HepG2 (cell line): Measurements from ENCODE around the gene P4HA1. TPM values are rescaled to one million over a fixed set of nuclear protein-coding genes. Genes with fewer than 3 reads are reported as not detected.
A peak's percentile ranks its signal among the peaks of the same experiment; 100 is the strongest.

Experiments used
- ATAC-seq: fragments of 200-7000 bp; cut with Tn5 transposase; 3 replicates; pipeline ENCODE4 v1.9.1; 2020; ENCODE audit warnings: mild to moderate bottlenecking, moderate library complexity
- BruUV-seq: library from RNA; stranded (reverse); fragments of 400-500 nt; replicated peaks from 2 replicates; lab custom pipeline; 2021; lab: Mats Ljungman, UMichigan
- CTCF ChIA-PET: fragments of 300-600 bp; formaldehyde crosslinking; extraction: SDS; loops from one replicate; lab custom pipeline; 2021; ENCODE audit warnings: low total read pairs, inconsistent platforms, low intra/inter-chr PET ratio; lab: Yijun Ruan, JAX
- POLR2A ChIA-PET: fragments of 350-600 bp; sonication (Branson Sonifier 250); formaldehyde crosslinking; loops from one replicate; lab custom pipeline; 2020; ENCODE audit warnings: antibody characterized with exemption, inconsistent platforms; lab: Yijun Ruan, JAX
- DNase-seq: peaks from one replicate; pipeline ENCODE4 v3.0.0-alpha.2; 2015; ENCODE audit warnings: low spot score
- FAIRE-seq: peaks from 3 replicates; lab custom pipeline; 2011; peaks lifted over from hg19 to GRCh38; lab: Jason Lieb, UNC
- H2AFZ ChIP-seq: one replicate; pipeline ENCODE4 v1.6.1; 2011; ENCODE audit warnings: low read length, inconsistent platforms
- H3K27ac ChIP-seq: fragments of 300-600 bp; 3 replicates; pipeline ENCODE4 v1.8.0; 2011; ENCODE audit warnings: mixed run types, mild to moderate bottlenecking, mixed read lengths, low read length, inconsistent platforms; ENCODE audit not compliant: insufficient read depth; ENCODE audit errors: extremely low read length
- H3K27me3 ChIP-seq, 2 experiments: fragments of 200-600 bp in 1 of 2; 2 replicates in 1 of 2; 3 replicates in 1 of 2; pipeline versions ENCODE4 v1.6.0 to v1.8.0; 2011; ENCODE audit warnings: low read length in 2 of 2, mild to moderate bottlenecking in 2 of 2, moderate library complexity in 2 of 2, inconsistent platforms in 1 of 2; ENCODE audit not compliant: insufficient read depth in 2 of 2, control insufficient read depth in 1 of 2
- H3K36me3 ChIP-seq, 2 experiments: fragments of 200-600 bp in 1 of 2; replicated peaks in 1 of 2; 2 replicates in 1 of 2; 3 replicates in 1 of 2; pipeline versions ENCODE4 v1.5.1 to v1.8.0; 2011; ENCODE audit warnings: low read length in 2 of 2, inconsistent platforms in 1 of 2; ENCODE audit not compliant: insufficient read depth in 2 of 2, control insufficient read depth in 1 of 2
- H3K4me1 ChIP-seq: 2 replicates; pipeline ENCODE4 v1.5.1; 2012; ENCODE audit warnings: low read length, inconsistent platforms; ENCODE audit not compliant: insufficient read depth
- H3K4me2 ChIP-seq: 2 replicates; pipeline ENCODE4 v1.6.0; 2011; ENCODE audit warnings: low read depth, low read length, inconsistent platforms
- H3K4me3 ChIP-seq, 3 experiments: fragments of 200-600 bp in 1 of 3; sonication (generic), shearing (Covaris generic) in 1 of 3; replicated peaks in 1 of 3; 2 replicates each; pipeline ENCODE4 v1.5.1; 2011 to 2016; ENCODE audit warnings: low read length in 3 of 3, inconsistent platforms in 2 of 3, low read depth in 2 of 3, mild to moderate bottlenecking in 2 of 3, control low read depth in 1 of 3, mixed read lengths in 1 of 3; ENCODE audit not compliant: insufficient read depth in 1 of 3
- H3K79me2 ChIP-seq: one replicate; pipeline ENCODE4 v1.6.1; 2011; ENCODE audit warnings: low read length, inconsistent platforms; ENCODE audit not compliant: insufficient read depth
- H3K9ac ChIP-seq: 2 replicates; pipeline ENCODE4 v1.6.0; 2011; ENCODE audit warnings: mild to moderate bottlenecking, low read depth, low read length, inconsistent platforms; ENCODE audit not compliant: insufficient read depth
- H3K9me3 ChIP-seq: 2 replicates; pipeline ENCODE4 v1.5.1; 2012; ENCODE audit warnings: mild to moderate bottlenecking, low read length
- H4K20me1 ChIP-seq: 2 replicates; pipeline ENCODE4 v1.6.0; 2011; ENCODE audit warnings: inconsistent platforms, mild to moderate bottlenecking, low read length, moderate library complexity; ENCODE audit not compliant: insufficient read depth
- AGO2 ChIP-seq: fragments of 200-400 bp; formaldehyde crosslinking; optimal IDR thresholded peaks from 2 replicates; pipeline ENCODE3; 2017; ENCODE audit warnings: mild to moderate bottlenecking, low read depth, low read length, moderate library complexity
- ATAD3A ChIP-seq: sonication (generic); formaldehyde crosslinking; IDR thresholded peaks from 2 replicates; pipeline ENCODE4 v1.4.0; 2020; ENCODE audit warnings: missing genetic modification reagents
- ATF6 ChIP-seq: sonication (generic); formaldehyde crosslinking; conservative IDR thresholded peaks from 2 replicates; pipeline ENCODE4 v1.4.0; 2020; ENCODE audit warnings: missing genetic modification reagents
- CBX5 ChIP-seq: sonication (generic); formaldehyde crosslinking; IDR thresholded peaks from 2 replicates; pipeline ENCODE4 v1.4.0; 2020; ENCODE audit warnings: missing genetic modification reagents, borderline replicate concordance
- DNMT1 ChIP-seq: sonication (generic); formaldehyde crosslinking; IDR thresholded peaks from 2 replicates; pipeline ENCODE4 v1.5.1; 2020; ENCODE audit warnings: mild to moderate bottlenecking, missing genetic modification reagents
- JUNB ChIP-seq: sonication (generic); formaldehyde crosslinking; IDR thresholded peaks from 2 replicates; pipeline ENCODE4 v1.8.0; 2022; ENCODE audit warnings: missing genetic modification reagents, mild to moderate bottlenecking, borderline replicate concordance
- PAF1 ChIP-seq: IDR thresholded peaks from 2 replicates; pipeline ENCODE4 v1.6.1; 2016; ENCODE audit warnings: missing genetic modification reagents, missing compliant biosample characterization
- POLR2G ChIP-seq: fragments of 200-400 bp; formaldehyde crosslinking; IDR thresholded peaks from 2 replicates; pipeline ENCODE4 v1.6.1; 2018; ENCODE audit warnings: mild to moderate bottlenecking, low read depth, low read length, moderate library complexity
- RELA ChIP-seq: sonication (generic); formaldehyde crosslinking; IDR thresholded peaks from 2 replicates; pipeline ENCODE4 v1.4.0; 2020; ENCODE audit warnings: missing genetic modification reagents
- SIN3B ChIP-seq: fragments of 150-350 bp; IDR thresholded peaks from 2 replicates; pipeline ENCODE4 v1.6.1; 2014; ENCODE audit warnings: low read length
- TSC22D2 ChIP-seq: sonication (generic); formaldehyde crosslinking; IDR thresholded peaks from 2 replicates; pipeline ENCODE4 v1.5.1; 2020; ENCODE audit warnings: missing genetic modification reagents, mild to moderate bottlenecking, borderline replicate concordance
- ZNF337 ChIP-seq: sonication (generic); formaldehyde crosslinking; IDR thresholded peaks from 2 replicates; pipeline ENCODE4 v1.5.1; 2020; ENCODE audit warnings: missing genetic modification reagents, low read depth, mild to moderate bottlenecking, borderline replicate concordance
- ZNF773 ChIP-seq: sonication (generic); formaldehyde crosslinking; IDR thresholded peaks from 2 replicates; pipeline ENCODE4 v1.4.0; 2020; ENCODE audit warnings: missing genetic modification reagents, borderline replicate concordance
- ZNF800 ChIP-seq: sonication (generic); formaldehyde crosslinking; IDR thresholded peaks from 2 replicates; pipeline ENCODE4 v1.4.0; 2020; ENCODE audit warnings: missing genetic modification reagents
- WGBS: methylation state at CpG from one replicate; pipeline ENCODE4 v1.1.6; 2017; ENCODE audit warnings: low lambda C conversion rate; 5-methylcytosine and 5-hydroxymethylcytosine counted together
- in situ Hi-C: cut with HindIII; loops from 2 replicates; pipeline ENCODE4 v1.10.0; 2017; ENCODE audit warnings: low pct_unique_long_range_greater_than_20kb; ENCODE audit not compliant: extremely low pct_ligation_motif_present
- intact Hi-C: fragments of 100-400 bp; cut with micrococcal nuclease; formaldehyde crosslinking; loops from one replicate; pipeline ENCODE4 v1.10.0; 2022; ENCODE audit not compliant: unreplicated experiment
- polyA plus RNA-seq, 8 experiments: library from polyadenylated mRNA; depleted of rRNA in 3 of 8; stranded (reverse) in 7 of 8; unstranded in 1 of 8; fragments of >200 nt; fragmentation: Illumina TruSeq in 4 of 8; extraction: Trizol in 4 of 8; gene quantifications; 2 replicates each; pipeline versions ENCODE4 v1.2.1 to v1.2.3, GENCODE V29; 2011 to 2016; ENCODE audit warnings: low read depth in 4 of 8, missing spikeins in 1 of 8, mixed read lengths in 1 of 8; ENCODE audit not compliant: insufficient read depth in 1 of 8
- total RNA-seq, 5 experiments: library from RNA; depleted of rRNA; stranded (reverse); fragments of >200 nt; fragmentation: Illumina TruSeq; extraction: Trizol; gene quantifications; 2 replicates each; pipeline ENCODE4 v1.2.3, GENCODE V29; 2016; ENCODE audit warnings: low read depth in 1 of 5

P4HA1 gene
- total and polyA plus RNA-seq, 2 of the 13 experiments (the other 11 are each of a cell fraction or from before 2014, with no cell fraction given) = 63.1 to 196 TPM

- H3K27ac ChIP-seq = no peak overlapping the region
- no peaks in the 10 kb centered on the region for H3K36me3 ChIP-seq
- ChIA-PET POLR2A (interaction anchor here (1.5 kb wide), 1 partner anchor 27 kb away, joined by 5 read pairs; the partner anchor contains the start of gene PLA2G12B), CTCF (no interaction called here)
- H3K4me3 ChIP-seq = no peak overlapping the region
- H3K9me3 ChIP-seq = peaks cover 40% of the 10 kb centered on the region
- intact Hi-C loops (no loop called here), in situ Hi-C loops (no loop called here)
- BruUV-seq = no TSS peak
- no peak overlapping the region for H3K4me2 ChIP-seq
- H3K9ac ChIP-seq = no peak overlapping the region
- no peaks in the 10 kb centered on the region for H3K79me2 ChIP-seq
- no peaks in the 10 kb centered on the region; a peak in 1 of 5 replicates for H3K27me3 ChIP-seq
- H2AFZ ChIP-seq = no peak overlapping the region
- peak; percentile 71 for ATAC-seq
- H4K20me1 ChIP-seq = no peaks in the 10 kb centered on the region
- peaks cover 7% of the 10 kb centered on the region; the same call in 1 of the 2 replicates for H3K4me1 ChIP-seq
- no peak for FAIRE-seq
- 53% methylated on average over 3 of the region's 4 CpGs for WGBS
- no peak for DNase-seq
- no peak for TF ChIP-seq ZNF773 (CRISPR knock-in tag)
- 0 out of 2 replicates have a peak, but pooled peaks have one; percentile 12 for TF ChIP-seq PAF1
- no peak for TF ChIP-seq TSC22D2 (CRISPR knock-in tag)
- TF ChIP-seq, all 625 proteins: peak for 1
Measured at GRCh38 chr10:72981028-72981881, 115.4 kb downstream of the P4HA1 start.

- in situ Hi-C loops (no loop called here), intact Hi-C loops (no loop called here)
- FAIRE-seq (no peak), ATAC-seq (no peak), DNase-seq (no peak)
- Histone ChIP-seq H4K20me1 (no peaks in the 10 kb centered on the region), H2AFZ (no peak overlapping the region), H3K4me3 (no peak overlapping the region), H3K27ac (no peak overlapping the region), H3K36me3 (no peaks in the 10 kb centered on the region), H3K4me2 (no peak overlapping the region), H3K27me3 (no peaks in the 10 kb centered on the region; a peak in 1 of 5 replicates), H3K9me3 (peaks cover 47% of the 10 kb centered on the region), H3K79me2 (no peaks in the 10 kb centered on the region), H3K9ac (no peak overlapping the region), H3K4me1 (peaks cover 7% of the 10 kb centered on the region; the same call in 1 of the 2 replicates)
- CTCF ChIA-PET = no interaction called here
- no TSS peak for BruUV-seq
- 13% methylated on average over 2 of the region's 2 CpGs for WGBS
- POLR2A ChIA-PET = no interaction called here
- TF ChIP-seq AGO2 (no peak), SIN3B (no peak), ATAD3A (CRISPR knock-in tag) (no peak), POLR2G (no peak), CBX5 (CRISPR knock-in tag) (no peak), DNMT1 (CRISPR knock-in tag) (no peak), ZNF800 (no peak), RELA (CRISPR knock-in tag) (no peak), JUNB (CRISPR knock-in tag) (no peak), ZNF337 (CRISPR knock-in tag) (no peak), ATF6 (CRISPR knock-in tag) (no peak)
Measured at GRCh38 chr10:72980348-72980747, 116.3 kb downstream of the P4HA1 start.
